ENCODE data around the gene EPYC.

- no peak for TF ChIP-seq POLR2A (IDR thresholded peaks at IDR 0.05; ENCODE audit: extremely low read depth, insufficient read length)
- TF ChIP-seq CTCF (IDR thresholded peaks at IDR 0.05; ENCODE audit: low read depth, low read length), result no peak
Measured at GRCh38 chr12:90969851-90970250, 34.9 kb downstream of the EPYC start.

All from NB4 (cell line).